NCI-H1105 treated with DMSO at 0.1 percent for 48 hours (cell line): ENCODE measurements around the gene FAM117A.

ENCODE experiments used
- DNase-seq: peaks from one replicate; lab custom pipeline; 2025; lab: John Stamatoyannopoulos, UW

Gene FAM117A, protein sequence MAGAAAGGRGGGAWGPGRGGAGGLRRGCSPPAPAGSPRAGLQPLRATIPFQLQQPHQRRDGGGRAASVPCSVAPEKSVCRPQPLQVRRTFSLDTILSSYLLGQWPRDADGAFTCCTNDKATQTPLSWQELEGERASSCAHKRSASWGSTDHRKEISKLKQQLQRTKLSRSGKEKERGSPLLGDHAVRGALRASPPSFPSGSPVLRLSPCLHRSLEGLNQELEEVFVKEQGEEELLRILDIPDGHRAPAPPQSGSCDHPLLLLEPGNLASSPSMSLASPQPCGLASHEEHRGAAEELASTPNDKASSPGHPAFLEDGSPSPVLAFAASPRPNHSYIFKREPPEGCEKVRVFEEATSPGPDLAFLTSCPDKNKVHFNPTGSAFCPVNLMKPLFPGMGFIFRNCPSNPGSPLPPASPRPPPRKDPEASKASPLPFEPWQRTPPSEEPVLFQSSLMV

DNA sequence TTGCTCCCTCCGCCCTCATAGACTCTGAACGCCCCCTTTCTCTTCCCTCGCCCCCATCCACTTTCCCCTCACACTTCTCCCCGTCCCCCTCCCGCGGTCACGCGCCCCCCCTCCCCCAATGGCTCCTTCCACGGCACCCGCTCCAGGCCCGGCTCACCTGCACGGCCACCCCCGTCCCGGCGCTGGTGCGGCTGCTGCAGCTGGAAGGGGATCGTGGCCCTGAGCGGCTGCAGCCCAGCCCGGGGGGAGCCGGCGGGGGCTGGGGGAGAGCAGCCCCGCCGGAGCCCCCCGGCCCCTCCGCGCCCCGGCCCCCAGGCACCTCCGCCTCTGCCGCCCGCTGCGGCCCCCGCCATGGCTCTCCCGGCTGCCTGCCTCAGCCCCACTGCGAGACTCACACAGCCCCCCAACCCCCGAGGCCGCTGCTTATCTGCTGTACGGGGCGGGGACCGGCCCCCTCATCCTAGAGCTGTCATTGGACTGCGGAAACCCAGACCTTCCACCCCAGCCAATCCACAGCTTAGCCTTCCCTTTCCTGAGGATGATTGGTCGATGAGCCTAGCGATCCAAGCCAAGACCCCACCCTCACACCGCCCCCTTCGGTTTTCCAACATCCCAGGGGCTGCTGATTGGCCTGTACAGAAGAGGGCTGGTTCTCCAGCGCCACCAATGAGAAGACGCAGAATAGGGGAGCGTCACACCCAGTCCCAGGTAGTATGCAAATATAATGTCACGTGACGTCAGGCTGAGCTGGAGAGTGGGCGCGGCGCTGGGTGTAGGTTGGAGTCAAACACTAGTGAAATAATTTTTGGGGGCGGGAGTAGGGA, at the start of gene FAM117A:
FAM117A (minus strand) TSS at position 397 of the 824 bp plus-strand sequence; CDS start at position 353, 44 bp downstream.
- peak; percentile 98 for DNase-seq

DNA sequence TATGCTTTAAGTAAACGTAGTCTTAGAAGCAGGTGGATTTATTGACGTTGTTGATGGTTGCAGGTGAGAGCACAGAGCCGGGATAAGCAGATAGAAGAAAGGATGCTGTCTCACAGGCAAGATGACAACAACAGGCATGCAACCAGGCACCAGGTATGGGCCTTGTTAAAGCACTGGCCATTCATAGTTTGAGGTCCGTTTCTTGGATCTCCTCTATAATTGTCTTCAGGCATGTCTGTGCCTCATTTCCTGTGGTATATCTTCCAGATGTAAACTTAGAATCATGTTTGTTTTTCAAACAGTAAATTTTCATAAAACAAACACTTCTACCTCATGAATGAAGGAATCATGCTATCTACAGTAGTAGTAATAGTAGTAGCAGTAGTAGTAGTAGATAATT, 45.1 kb upstream of the FAM117A start:
- DNase-seq, result no peak

DNA sequence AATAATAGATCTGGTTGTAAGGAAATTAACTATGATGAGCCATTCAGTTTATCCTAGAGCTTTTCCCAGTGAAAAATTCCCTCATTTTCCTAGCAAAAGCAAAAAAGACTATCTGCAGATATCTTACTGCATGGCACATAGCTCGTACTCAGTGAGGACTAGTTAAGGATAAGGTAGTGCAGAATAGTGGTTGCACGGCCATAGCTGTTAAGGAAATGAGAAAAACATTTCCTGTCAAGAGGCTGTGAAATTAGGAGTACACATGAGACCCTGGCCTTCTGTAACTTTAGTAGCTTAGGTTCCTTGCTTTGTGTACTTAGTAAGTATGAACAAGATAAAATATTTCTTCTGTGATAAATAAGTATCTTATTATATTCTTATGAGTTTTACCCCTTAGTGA, 34.8 kb upstream of the FAM117A start:
- no peak for DNase-seq

DNA sequence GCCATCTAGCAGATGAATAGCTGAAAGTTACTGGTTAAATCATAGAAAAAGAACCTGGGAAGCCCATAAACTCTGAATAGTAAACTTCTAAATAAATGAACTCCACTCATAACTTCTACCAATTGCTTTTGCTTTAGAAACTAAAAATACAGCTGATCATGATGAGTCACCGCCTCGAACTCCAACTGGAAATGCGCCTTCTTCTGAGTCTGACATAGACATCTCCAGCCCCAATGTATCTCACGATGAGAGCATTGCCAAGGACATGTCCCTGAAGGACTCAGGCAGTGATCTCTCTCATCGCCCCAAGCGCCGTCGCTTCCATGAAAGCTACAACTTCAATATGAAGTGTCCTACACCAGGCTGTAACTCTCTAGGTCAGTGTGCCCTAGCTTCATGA, 34.3 kb upstream of the FAM117A start:
- no peak for DNase-seq

DNA sequence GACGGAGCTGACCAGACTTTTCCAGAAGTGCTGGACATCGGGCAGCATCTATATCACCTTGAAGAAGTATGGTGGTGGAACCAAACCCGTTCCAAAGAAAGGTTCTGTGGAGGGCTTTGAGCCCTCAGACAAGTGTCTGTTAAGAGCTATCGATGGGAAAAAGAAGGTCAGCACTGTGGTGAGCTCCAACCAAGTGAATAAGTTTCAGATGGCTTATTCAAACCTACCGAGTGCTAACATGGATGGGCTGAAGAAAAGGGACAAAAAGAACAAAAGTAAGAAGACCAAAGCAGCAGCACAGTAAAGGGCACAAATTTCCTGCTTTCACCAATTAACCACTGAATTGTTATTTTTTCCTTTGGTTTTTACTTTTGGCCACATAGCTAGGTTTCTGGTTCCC, 31.4 kb upstream of the FAM117A start:
- no peak for DNase-seq

DNA sequence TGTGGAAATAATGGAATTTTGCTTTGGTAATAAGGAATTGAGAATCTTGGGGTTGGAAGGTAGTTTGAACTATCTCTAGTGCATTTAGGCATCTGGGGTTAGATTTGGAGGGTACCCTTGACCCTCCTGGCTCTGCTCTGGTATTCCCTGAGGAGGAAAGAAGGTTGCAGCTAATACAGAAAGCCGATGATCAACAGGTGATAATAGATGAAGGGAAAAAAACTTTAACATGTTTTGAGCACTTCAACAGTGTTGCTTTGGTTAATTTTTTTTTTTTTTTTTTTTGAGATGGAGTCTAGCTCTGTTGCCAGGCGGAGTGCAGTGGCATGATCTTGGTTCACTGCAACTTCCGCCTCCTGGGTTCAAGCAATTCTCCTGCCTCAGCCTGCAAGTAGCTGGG, 29.4 kb upstream of the FAM117A start:
- no peak for DNase-seq

DNA sequence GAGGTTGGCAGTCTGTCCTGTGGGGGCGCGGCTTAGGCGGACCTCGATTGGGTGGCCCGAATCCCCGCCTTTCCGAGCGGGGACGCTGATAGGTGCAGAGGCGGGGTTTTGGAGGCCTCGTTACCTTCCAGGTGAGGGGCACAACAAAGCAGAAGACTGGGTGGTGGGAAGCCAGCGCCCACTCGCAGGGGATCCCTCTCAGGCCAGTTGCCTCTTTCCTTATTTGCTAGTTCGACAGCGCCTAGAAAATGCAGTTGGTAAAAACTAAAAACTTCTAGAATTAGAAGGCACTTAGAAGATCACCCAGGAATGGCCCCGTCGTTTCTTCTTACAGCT, 25.3 kb upstream of the FAM117A start:
- DNase-seq, result no peak

DNA sequence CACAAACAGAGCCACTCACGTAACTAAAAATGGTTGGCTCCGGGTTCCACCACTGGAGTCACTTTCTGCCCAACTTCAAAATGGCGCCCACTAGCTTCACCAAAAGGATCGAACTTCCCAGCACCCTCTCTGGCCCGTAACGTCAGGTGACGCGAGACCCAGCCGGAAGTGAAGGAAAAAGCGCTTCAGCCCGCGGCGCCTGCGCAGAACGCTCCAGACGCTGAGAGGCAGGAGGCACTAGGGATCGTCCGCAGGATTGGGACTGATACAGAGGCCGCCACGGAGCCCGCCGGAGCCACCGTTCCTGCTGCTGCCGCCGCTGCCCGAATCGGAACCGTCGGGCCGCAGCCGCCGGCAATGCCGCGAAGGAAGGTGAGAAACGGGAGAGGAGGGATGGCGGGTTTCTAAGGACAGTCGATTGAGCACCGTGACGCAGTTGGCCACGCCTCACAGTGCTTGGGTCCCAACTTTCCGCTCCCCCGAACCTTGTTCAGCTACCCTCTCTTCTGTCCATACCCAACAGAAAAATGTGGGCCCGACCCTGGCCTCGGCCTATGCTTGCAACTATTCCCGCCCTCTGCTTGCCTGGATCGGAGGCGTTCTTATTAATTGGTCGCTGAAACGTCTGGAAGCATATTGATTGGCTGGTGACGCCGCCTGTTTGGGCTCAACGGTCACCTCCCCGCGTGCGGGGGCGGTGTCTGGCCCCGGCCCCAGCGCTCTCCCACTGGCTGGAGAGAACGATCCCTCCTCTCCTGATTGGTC, 24.7 kb upstream of the FAM117A start, which contains the start of gene KAT7:
KAT7 (plus strand) TSS at position 204 of the 765 bp plus-strand sequence; CDS start at position 358, 154 bp downstream.
- peak; percentile 99 for DNase-seq

DNA sequence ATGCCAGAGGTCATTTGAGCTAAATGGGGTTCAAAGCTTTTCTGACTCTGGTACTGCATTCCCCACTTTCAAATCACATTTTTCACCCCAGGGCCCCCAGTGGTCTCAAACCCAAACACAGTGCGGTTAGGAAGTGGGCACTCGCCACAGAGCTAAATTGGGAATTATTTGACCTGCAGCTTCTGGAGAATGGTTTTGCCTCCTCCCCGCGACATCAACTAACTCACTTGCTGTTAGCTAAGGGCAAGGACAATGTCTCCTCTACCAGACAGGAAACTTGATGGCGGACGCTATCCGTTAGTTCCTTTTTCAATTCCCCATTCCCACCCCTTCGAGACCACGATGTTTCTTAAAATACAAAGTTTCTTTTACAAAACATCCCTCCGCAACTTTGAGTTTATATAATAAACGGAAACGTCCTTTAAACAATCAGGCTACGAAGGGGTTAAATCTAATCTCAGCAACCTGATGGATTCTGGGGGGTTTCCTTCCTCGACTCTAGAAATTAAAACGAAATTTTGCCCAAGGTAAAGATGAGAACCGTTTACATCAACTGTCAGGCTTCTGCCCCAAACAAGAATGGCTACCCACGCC, 24.1 kb upstream of the FAM117A start:
- no peak for DNase-seq

DNA sequence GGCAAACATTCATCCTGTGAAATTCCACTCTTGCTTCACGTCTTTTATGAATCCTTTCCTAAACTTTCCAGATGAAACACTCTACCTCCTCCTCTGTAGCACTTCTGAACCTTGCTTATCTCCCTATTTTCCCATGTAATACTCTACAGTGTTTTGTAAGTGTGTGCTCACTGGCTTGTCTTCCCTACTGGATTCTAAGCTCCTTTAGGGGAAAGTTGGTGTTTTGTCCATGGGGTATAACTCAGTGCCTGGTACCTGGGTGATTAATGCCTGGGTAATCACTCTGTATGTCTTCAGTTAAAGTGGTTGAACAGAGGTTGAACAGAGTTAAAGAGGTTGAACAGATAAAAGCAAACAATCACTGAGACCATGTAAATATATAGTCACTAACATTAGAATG, 20.7 kb upstream of the FAM117A start:
- no peak for DNase-seq

DNA sequence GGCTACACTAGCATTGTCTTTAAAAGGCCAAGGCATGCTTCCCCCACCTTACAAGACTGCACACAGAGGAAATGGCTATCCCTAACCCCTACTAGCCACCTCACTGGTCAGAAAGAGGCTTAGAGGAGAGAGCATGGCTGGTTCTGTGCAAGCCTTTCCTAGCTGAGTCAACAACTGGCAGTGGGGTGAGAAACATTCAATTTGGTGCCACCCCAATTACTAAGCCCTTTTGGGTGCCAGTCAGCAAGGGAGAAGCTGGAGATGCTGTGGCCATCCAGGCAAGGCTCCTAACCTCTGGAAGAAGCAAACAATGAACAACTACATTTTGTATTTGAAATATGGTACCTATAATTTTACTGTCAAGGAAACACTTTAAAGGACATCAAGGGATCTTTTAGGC, 19.9 kb upstream of the FAM117A start:
- DNase-seq, result no peak

DNA sequence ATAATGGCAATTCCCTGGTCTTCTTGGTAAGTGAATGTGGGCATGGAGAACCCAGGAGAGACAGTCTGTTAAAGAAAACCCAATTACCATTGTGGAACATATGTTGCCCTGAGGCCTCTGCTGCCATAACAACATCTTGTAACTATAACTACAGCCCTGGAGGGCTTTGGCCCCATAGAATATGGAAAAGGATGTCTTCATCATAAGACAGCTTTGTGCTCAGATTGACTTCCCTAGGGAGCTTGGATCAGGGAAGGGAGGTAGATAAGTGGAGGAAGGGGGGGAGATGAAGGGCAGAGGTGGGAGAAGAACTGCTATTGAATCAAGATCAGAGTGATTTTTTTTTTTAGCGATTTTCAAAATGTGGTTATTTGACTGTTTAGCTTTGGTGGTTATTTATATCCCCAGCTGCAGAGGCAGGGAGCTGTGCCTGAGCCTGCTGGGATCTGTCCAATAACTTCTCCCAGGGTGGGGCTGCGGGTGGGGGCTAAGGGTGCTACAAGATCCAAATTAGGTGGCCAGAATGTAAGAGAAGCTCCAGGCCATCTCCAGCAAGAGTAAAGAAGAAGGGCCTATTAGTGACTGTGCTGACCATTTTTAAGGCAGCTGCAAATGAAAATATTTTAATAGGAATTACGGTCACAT, 19.3 kb upstream of the FAM117A start:
- DNase-seq, result no peak

DNA sequence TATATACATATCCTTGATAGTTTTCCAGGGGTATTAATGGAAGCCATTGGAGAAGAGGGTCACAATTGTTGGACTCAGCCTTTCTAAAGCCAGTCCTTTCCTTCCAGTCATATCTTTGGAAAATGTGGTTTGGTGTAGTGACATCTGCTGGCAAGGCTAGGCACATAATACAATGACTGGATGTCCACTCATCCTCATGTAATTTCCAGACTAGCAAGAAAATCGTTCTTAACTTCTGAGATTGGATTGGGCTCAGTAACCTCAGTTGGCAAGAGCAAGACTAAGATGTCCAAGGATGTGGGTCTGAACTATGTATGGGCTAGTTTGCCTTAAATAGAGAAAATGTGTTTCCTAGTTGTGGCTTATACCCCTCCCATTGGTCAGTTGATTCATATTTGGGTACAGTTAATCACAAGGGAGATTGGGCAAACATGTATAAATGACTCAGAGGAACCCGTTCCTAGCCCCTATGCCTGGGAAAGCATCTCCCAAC, 15.9 kb upstream of the FAM117A start:
- DNase-seq, result peak; percentile 26

DNA sequence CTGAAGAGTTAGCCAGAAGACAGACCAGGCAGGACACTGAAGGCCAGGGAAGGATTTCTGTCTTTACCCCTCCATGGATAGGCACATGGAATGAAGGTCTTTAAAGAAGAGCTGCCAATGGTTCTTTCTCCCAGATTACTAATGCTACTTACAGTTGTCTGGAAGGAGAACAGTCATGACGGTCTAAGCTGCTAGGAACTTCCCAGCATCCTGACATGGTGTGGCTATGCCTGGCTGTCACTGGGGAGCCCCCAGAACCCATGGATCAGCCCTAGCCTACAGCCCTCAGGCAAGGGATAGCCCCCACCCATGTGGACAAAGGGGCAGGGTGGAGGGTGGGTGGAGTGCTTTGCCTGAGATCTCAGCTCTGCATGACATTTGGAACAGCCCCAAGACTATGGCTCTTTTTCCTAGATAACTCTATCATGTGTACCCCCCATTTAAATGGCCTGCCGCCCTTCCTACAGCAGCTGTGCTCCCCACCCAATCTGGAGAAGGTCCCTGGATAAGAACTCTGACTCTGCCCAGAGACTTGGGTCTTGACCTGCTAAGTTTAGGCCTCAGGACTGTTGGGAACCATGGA, 15.3 kb upstream of the FAM117A start:
- DNase-seq, result no peak

DNA sequence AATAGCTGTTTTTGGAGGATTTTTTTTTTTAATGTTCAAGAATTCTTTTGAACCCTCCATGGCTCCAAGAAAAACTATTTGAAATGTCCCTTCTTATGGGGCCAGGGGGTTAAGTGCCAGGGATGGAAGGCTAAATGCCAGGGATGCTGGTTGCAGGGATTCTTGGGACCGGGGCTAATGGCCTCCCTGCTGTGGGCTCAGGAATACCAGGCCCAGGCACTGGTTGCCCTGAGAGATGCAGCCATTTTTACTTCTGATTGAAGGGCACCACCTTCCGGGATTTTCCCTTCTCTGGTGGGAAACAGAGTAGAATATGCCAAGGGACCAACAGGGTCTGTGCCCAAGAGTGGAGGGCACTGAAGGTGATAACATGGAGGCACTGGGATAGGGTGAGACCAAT, 13.6 kb upstream of the FAM117A start:
- DNase-seq, result no peak

DNA sequence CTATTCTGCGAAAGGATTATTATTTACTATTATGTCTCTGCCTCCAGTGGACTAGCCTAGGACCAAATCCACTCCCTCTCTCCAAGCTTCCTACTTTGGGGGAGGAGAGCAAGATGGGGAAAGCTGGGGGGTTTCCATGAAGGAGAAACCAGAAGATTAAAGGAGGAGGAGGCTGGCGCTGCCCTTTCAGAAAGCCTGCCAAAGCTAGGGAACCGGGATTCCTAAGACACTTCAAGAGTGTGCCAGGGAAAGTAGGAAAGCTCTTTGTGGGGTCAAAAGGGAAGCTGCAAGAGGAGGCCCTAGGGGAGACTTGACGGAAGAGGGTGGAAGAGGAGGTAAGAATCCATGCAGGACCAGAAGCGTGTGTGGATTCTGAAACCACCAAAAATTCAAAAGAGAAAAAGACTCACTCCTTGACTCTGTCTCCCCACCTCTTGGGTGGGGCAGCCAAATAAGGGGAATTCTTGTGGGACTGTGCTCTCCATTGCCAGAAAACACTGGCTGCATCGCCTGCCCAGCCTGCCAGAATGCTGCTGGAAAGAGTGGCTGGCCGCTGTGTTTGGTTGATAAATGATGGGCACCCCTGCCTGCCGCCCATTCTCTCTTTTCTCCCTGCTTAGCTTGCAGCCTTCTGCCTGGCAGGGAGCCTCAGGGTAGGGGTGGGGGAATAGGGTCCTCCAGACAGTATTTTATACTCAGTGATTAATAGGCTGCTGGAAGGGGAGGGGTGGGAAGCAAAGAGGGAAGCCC, 12.8 kb upstream of the FAM117A start:
- no peak for DNase-seq

DNA sequence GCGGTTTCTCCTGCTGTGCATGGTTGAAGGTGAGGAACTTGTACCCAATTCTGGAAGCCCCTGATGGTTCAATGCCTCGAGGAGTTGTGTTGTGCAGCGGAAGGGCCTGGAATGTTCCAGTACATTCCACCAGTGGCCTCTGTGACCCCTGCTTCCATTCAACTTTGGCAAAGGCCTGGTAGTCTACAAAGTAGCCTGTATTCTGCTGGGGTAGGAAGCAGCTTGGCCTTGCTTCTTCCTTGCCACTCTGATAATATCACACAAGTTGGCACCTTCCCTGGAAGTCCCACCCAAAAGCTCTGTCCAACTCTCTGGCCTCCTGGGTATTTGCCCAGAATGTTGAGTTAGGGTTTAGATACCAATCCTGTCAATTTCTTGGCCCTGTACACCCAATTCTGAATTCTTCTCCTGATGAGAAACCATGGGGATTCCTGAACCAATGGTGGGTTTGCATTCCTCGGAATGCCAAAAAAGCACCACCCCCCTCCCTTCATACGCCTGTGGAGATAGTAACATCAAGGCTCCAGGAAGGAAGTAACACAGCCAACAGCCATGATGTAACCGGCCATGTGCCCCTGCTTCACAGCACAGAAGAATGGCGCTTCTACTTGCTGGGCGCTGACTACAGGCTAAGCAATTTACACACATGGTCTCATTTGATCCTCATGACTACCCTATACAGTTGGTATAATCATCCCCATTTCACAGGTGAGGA, 11.8 kb upstream of the FAM117A start:
- DNase-seq, result no peak

DNA sequence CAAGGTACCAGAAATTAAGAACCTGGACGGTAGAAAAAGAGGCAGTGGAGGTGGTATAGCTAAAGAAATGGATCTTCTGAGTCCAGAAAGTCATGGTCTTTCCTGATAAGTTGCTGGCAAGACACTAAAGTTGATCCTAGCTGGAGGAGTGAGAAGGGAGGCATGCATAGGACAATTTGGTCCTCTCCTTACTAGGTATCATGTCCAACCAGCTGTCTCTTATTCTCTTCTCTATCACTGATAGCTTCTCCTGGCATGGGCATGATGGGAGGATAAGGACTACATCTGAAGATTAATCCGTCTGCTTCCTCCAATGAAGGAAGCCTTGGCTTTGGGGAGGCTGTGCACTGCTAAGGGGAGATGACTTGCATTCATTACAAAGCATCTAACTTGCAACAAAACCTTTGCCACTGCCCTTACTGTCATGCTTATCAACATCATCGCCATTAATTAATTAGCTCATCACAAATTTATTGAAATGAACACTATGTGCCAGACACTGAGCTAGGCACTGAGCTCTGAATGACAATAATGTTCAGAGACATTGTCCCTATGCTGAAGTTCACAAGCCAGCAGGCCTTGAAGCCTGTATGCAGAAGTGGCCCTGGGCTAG, 3.1 kb upstream of the FAM117A start:
- DNase-seq, result no peak

DNA sequence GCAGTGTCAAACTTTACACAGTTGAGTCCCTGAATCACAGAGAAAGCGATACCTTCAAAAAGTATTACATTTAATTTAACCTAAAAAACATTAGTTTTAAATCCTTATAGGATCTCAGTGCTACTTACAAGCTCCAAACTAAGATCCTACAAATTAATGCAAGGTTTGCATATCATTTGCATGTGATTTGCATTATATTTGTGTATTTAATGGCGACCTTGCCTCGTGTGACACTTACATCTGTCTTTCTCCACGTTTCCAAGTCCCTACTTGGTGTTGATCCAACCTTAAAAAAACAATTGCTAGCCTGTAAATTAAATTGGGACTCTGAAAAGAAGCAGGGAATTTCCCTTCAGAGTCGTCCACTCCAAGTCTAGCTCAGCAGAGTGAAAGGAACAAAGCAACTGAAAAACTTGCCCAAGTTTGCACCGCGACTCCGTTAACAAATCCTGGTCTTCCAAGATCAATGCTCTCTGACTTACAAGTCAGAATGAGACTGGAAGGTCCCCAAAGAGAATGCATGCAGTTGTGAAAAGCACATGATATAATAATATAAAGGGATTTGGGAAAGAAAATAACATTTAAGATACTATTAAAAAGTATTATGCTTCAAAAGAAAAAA, 739 bp upstream of the FAM117A start:
- DNase-seq, result no peak
